HEK293 (cell line): ENCODE results near the gene DDX54.
"Not testable (repeated sequence)": the region's sequence is repeated elsewhere in the genome, so short reads cannot be mapped to it uniquely, and the experiment has no call there.

ENCODE experiments used
- CTCF ChIA-PET: fragments of 350-600 bp; formaldehyde crosslinking; extraction: SDS; loops from one replicate; lab custom pipeline; 2021; ENCODE audit warnings: antibody characterized with exemption; lab: Yijun Ruan, JAX
- POLR2A ChIA-PET: fragments of 300-600 bp; formaldehyde crosslinking; extraction: SDS; loops from one replicate; lab custom pipeline; 2020; ENCODE audit warnings: antibody characterized with exemption, inconsistent platforms; lab: Yijun Ruan, JAX
- H3K27ac ChIP-seq: fragments of 200-500 bp; sonication (Bioruptor generic); 2 replicates; pipeline ENCODE4 v1.5.1; 2014; ENCODE audit warnings: low read depth, low read length, control low read depth, inconsistent platforms; ENCODE audit errors: extremely low read depth
- H3K36me3 ChIP-seq, 2 experiments: fragments of 200-500 bp in 1 of 2; sonication (Bioruptor generic) in 1 of 2; 1 replicate in 1 of 2; 2 replicates in 1 of 2; pipeline ENCODE4 v1.5.1; 2014 to 2017; ENCODE audit warnings: inconsistent platforms in 2 of 2, low read length in 2 of 2; ENCODE audit not compliant: control insufficient read depth in 2 of 2, insufficient read depth in 1 of 2
- H3K4me1 ChIP-seq: fragments of 200-500 bp; sonication (Bioruptor generic); 2 replicates; pipeline ENCODE4 v1.5.1; 2014; ENCODE audit warnings: mild to moderate bottlenecking, low read length, inconsistent platforms; ENCODE audit not compliant: control insufficient read depth, insufficient read depth
- H3K4me3 ChIP-seq: 2 replicates; pipeline ENCODE4 v1.5.1; 2011; ENCODE audit warnings: low read depth, mild to moderate bottlenecking, control low read depth, low read length, moderate library complexity
- H3K9me3 ChIP-seq: fragments of 200-500 bp; sonication (Bioruptor generic); 2 replicates; pipeline ENCODE4 v1.5.1; 2014; ENCODE audit warnings: low read depth, low read length, inconsistent platforms; ENCODE audit not compliant: control insufficient read depth, insufficient read depth
- KLF8 ChIP-seq: fragments of 450-650 bp; formaldehyde crosslinking; IDR thresholded peaks from 2 replicates; pipeline ENCODE4 v1.5.1; 2016; ENCODE audit warnings: missing biosample characterization, missing genetic modification characterization
- MZF1 ChIP-seq: fragments of 450-650 bp; formaldehyde crosslinking; IDR thresholded peaks from 2 replicates; pipeline ENCODE4 v1.5.1; 2017; ENCODE audit warnings: missing biosample characterization, missing genetic modification characterization, borderline replicate concordance
- SCRT1 ChIP-seq: fragments of 450-650 bp; formaldehyde crosslinking; IDR thresholded peaks from 2 replicates; pipeline ENCODE4 v1.5.1; 2016; ENCODE audit warnings: missing biosample characterization, missing genetic modification characterization, borderline replicate concordance
- YY1 ChIP-seq: fragments of 450-650 bp; formaldehyde crosslinking; IDR thresholded peaks from 2 replicates; pipeline ENCODE4 v1.5.1; 2018; ENCODE audit warnings: missing biosample characterization, missing genetic modification characterization
- ZBTB21 ChIP-seq: fragments of 450-650 bp; formaldehyde crosslinking; IDR thresholded peaks from 2 replicates; pipeline ENCODE4 v1.5.1; 2017; ENCODE audit warnings: missing biosample characterization, missing genetic modification characterization
- ZFP37 ChIP-seq: fragments of 450-650 bp; formaldehyde crosslinking; IDR thresholded peaks from 2 replicates; pipeline ENCODE4 v1.5.1; 2016; ENCODE audit warnings: missing biosample characterization, missing genetic modification characterization
- ZNF121 ChIP-seq: fragments of 450-650 bp; formaldehyde crosslinking; IDR thresholded peaks from 2 replicates; pipeline ENCODE4 v1.5.1; 2016; ENCODE audit warnings: missing biosample characterization, missing genetic modification characterization
- ZNF140 ChIP-seq: fragments of 450-650 bp; formaldehyde crosslinking; IDR thresholded peaks from 2 replicates; pipeline ENCODE4 v1.5.1; 2016; ENCODE audit warnings: missing biosample characterization, missing genetic modification characterization
- ZNF146 ChIP-seq: fragments of 450-650 bp; formaldehyde crosslinking; IDR thresholded peaks from 2 replicates; pipeline ENCODE4 v1.5.1; 2016; ENCODE audit warnings: missing biosample characterization, missing genetic modification characterization
- ZNF366 ChIP-seq: fragments of 450-650 bp; formaldehyde crosslinking; conservative IDR thresholded peaks from 2 replicates; pipeline ENCODE4 v1.5.1; 2016; ENCODE audit warnings: missing biosample characterization, missing genetic modification characterization
- ZNF423 ChIP-seq: fragments of 450-650 bp; formaldehyde crosslinking; IDR thresholded peaks from 2 replicates; pipeline ENCODE4 v1.5.1; 2016; ENCODE audit warnings: missing biosample characterization, missing genetic modification characterization
- ZNF560 ChIP-seq: fragments of 450-650 bp; formaldehyde crosslinking; IDR thresholded peaks from 2 replicates; pipeline ENCODE4 v1.5.1; 2017; ENCODE audit warnings: missing biosample characterization, missing genetic modification characterization, borderline replicate concordance
- ZNF585B ChIP-seq: fragments of 450-650 bp; formaldehyde crosslinking; IDR thresholded peaks from 2 replicates; pipeline ENCODE4 v1.5.1; 2016; ENCODE audit warnings: missing biosample characterization, missing genetic modification characterization
- ZNF664 ChIP-seq: fragments of 450-650 bp; formaldehyde crosslinking; IDR thresholded peaks from 2 replicates; pipeline ENCODE4 v1.5.1; 2016; ENCODE audit warnings: missing biosample characterization, missing genetic modification characterization
- ZNF707 ChIP-seq: fragments of 450-650 bp; formaldehyde crosslinking; IDR thresholded peaks from 2 replicates; pipeline ENCODE4 v1.5.1; 2016; ENCODE audit warnings: missing biosample characterization, missing genetic modification characterization
- ZNF76 ChIP-seq: fragments of 450-650 bp; formaldehyde crosslinking; IDR thresholded peaks from 2 replicates; pipeline ENCODE4; 2016; ENCODE audit warnings: low read depth, missing biosample characterization, missing genetic modification characterization, borderline replicate concordance
- ZNF792 ChIP-seq: fragments of 450-650 bp; formaldehyde crosslinking; IDR thresholded peaks from 2 replicates; pipeline ENCODE4 v1.5.1; 2016; ENCODE audit warnings: missing biosample characterization, missing genetic modification characterization
- TF ChIP-seq, protein P1 (sequence below): fragments of 450-650 bp; formaldehyde crosslinking; IDR thresholded peaks from 2 replicates; pipeline ENCODE4 v1.5.1; 2016; ENCODE audit warnings: missing biosample characterization, missing genetic modification characterization
- TF ChIP-seq, protein P2 (sequence below): fragments of 450-650 bp; formaldehyde crosslinking; IDR thresholded peaks from 2 replicates; pipeline ENCODE4 v1.5.1; 2016; ENCODE audit warnings: missing biosample characterization, missing genetic modification characterization

DDX54 gene

DNA sequence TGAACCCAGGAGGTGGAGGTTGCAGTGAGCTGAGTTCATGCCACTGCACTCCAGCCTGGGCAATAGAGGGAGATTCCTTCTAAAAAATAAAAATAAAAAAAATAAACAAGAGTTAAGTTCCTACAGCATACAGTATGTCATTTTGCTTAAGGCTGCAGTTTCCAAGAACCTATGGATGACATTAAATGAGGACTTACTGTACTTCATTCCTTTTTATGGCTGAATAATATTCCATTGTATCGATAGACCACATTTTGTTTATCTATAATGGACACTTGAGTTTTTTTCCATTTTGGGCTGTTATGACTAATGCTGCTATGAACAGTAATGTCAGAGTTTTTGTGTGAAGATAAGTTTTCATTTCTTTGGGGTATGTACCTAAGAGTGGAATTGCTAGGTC, 67.1 kb downstream of the DDX54 start:
- CTCF ChIA-PET, result interaction anchor here (0.6 to 1.4 kb wide), 2 partner anchors 21 to 125 kb away, joined by 3 to 5 read pairs; no protein-coding TSS in a partner anchor

DNA sequence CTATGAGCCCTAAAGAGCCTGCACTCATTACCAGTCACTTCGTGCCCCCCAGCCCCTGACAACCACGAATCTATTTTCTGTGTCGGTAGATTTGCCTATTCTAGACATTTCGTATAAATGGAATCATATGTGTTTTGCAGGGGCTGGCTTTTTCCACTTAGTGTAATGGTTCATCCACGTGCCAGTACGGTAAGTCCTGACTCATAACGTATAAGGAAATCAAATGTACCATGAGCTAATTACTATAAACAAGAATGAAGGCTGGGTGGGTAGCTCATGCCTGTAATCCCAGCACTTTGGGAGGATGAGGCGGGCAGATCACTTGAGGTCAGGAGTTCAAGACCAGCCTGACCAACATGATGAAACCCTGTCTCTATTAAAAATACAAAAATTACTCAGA, 67.6 kb downstream of the DDX54 start:
- ChIA-PET CTCF (interaction anchor here (0.6 to 1.4 kb wide), 2 partner anchors 20 to 125 kb away, joined by 3 to 5 read pairs; no protein-coding TSS in a partner anchor), POLR2A (interaction anchor here (0.6 kb wide), 1 partner anchor 405 kb away, joined by 3 read pairs; no protein-coding TSS in a partner anchor)
- not testable (repeated sequence) for H3K36me3 ChIP-seq

More for the DNA sequence above, 67.1 kb downstream of the DDX54 start:
- no peak overlapping the region for H3K27ac ChIP-seq
- no peaks in the 10 kb centered on the region for H3K9me3 ChIP-seq
- TF ChIP-seq ZNF146 (tag by site-specific recombination) (peak; percentile 75; the same call in 1 of the 2 replicates), ZNF140 (tag by site-specific recombination) (peak; percentile 57; the same call in 1 of the 2 replicates), ZNF707 (no peak), ZNF664 (tag by site-specific recombination) (peak; percentile 76)
- H3K4me1 ChIP-seq, result no peaks in the 10 kb centered on the region
- no peaks in the 10 kb centered on the region for H3K36me3 ChIP-seq
- POLR2A ChIA-PET, result interaction anchor here (0.6 kb wide), 1 partner anchor 405 kb away, joined by 3 read pairs; no protein-coding TSS in a partner anchor
- no peak overlapping the region for H3K4me3 ChIP-seq

DNA sequence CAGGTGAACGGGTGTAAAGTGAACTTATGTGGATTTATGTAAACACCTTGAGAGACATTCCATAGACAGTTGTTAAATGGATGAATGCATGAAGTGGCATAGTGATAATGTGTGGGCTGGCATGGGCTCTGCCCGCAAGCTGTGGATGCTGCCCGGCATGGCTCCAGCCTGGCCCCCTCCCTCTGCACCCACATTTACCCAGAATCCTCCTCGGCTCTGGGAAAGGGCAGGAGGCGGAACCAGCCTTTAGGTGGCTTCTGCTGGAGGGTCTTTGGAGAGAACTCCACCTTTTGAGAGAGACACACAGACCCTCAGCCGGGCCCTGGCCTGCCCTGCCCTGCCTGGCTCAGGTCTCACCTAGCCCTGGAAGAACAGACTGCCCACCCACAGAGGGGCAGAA, 68.4 kb downstream of the DDX54 start:
- TF ChIP-seq, protein P1, sequence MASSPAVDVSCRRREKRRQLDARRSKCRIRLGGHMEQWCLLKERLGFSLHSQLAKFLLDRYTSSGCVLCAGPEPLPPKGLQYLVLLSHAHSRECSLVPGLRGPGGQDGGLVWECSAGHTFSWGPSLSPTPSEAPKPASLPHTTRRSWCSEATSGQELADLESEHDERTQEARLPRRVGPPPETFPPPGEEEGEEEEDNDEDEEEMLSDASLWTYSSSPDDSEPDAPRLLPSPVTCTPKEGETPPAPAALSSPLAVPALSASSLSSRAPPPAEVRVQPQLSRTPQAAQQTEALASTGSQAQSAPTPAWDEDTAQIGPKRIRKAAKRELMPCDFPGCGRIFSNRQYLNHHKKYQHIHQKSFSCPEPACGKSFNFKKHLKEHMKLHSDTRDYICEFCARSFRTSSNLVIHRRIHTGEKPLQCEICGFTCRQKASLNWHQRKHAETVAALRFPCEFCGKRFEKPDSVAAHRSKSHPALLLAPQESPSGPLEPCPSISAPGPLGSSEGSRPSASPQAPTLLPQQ, result no peak
- ChIA-PET POLR2A (no interaction called here), CTCF (interaction anchor here (0.6 to 1.4 kb wide), 2 partner anchors 36 to 124 kb away, joined by 3 to 5 read pairs; no protein-coding TSS in a partner anchor)
- Histone ChIP-seq H3K4me3 (no peak overlapping the region), H3K9me3 (no peaks in the 10 kb centered on the region), H3K27ac (no peak overlapping the region), H3K4me1 (no peaks in the 10 kb centered on the region), H3K36me3 (no peaks in the 10 kb centered on the region)

More for the DNA sequence above, 67.6 kb downstream of the DDX54 start:
- not testable (repeated sequence) for H3K9me3 ChIP-seq, H3K4me3 ChIP-seq, H3K4me1 ChIP-seq, H3K27ac ChIP-seq

DNA sequence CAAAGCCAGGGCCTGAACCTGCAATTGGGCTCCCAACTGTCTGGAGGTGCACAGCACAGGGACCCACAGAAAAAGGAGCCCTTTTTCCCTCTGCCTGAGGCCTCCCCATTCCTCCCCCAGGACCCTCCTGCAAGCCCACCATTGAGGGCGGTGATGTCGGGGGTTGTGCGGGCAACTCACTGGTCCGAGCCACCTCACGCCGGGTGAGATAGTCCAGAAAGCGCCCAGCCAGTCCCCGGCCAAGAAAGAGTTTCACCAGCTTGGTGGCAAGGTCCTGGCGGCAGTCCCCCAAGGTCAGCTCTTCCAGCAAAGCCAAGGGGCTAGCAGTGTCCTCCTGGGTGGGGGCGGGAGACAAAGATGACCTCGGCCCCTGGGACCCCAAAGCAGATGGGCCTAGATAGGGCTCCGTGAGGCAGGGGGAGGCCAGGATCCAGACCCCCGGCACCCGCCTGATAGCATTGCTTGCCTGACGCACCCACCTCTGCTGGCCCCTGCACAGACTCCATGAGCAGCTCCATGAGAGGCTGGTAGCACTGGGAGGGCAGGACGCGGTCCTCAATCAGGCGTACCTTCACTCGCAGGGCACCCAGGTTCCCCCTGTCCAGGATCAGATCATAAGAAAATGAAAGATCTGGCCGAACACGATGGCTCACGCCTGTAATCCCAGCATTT, 69.7 kb downstream of the DDX54 start:
- Histone ChIP-seq H3K27ac (no peak overlapping the region), H3K4me3 (no peak overlapping the region)
- POLR2A ChIA-PET, result no interaction called here
- TF ChIP-seq, protein P2, sequence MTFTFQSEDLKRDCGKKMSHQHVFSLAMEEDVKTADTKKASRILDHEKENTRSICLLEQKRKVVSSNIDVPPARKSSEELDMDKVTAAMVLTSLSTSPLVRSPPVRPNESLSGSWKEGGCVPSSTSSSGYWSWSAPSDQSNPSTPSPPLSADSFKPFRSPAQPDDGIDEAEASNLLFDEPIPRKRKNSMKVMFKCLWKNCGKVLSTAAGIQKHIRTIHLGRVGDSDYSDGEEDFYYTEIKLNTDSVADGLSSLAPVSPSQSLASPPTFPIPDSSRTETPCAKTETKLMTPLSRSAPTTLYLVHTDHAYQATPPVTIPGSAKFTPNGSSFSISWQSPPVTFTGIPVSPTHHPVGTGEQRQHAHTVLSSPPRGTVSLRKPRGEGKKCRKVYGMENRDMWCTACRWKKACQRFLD (tag by site-specific recombination), result no peak
- TF ChIP-seq, all 188 proteins: peak for 0
- Histone ChIP-seq H3K4me1 (no peaks in the 10 kb centered on the region), H3K9me3 (no peaks in the 10 kb centered on the region), H3K36me3 (no peaks in the 10 kb centered on the region)
- CTCF ChIA-PET, result interaction anchor here (0.9 to 1.7 kb wide), 4 partner anchors 12 to 123 kb away, joined by 3 to 5 read pairs (median 4); no protein-coding TSS in a partner anchor

DNA sequence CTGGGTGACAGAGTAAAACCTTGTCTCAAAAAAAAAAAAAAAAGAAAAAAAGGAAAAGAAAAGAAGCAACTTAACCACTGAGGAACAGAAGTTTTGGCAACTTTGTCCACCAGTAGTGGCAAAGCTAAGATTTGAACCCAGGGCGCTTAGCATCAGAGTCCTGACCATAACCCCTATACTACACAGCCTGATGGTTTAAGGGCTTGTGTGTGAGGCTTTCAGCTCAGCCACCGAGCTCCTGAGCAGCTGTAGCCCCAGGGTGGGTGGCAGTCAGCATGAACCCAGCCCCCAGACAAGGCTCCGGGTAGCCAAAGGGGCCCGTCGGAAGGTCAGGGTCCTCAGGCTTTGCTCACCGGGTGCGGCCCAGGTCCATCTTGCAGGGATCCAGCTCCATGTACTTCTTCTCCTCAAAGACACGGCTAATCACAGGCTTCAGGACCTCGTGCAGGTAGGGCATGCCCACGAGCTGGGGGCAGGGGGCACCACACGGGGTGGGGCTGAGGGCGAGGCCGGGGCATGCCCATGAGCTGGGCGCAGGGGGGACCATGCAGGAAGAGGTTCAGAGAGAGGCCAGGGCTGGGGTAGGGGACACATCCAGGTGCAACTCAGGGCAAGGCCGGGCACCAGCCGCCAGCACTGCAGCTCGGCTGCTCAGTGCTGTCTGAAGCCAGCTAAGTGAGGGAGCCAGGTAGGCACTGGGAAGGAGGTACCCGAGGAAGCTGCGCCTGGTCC, 70.7 kb downstream of the DDX54 start:
- no peak overlapping the region for H3K27ac ChIP-seq
- no peaks in the 10 kb centered on the region for H3K9me3 ChIP-seq
- TF ChIP-seq SCRT1 (tag by site-specific recombination) (no peak), ZFP37 (tag by site-specific recombination) (no peak), ZNF366 (tag by site-specific recombination) (no peak), ZNF792 (tag by site-specific recombination) (no peak), MZF1 (tag by site-specific recombination) (no peak), ZNF121 (tag by site-specific recombination) (no peak), ZNF423 (no peak), ZBTB21 (tag by site-specific recombination) (no peak), ZNF585B (tag by site-specific recombination) (no peak), KLF8 (tag by site-specific recombination) (no peak), ZNF76 (no peak), YY1 (no peak), ZNF560 (no peak)
- POLR2A ChIA-PET, result interaction anchor here (0.7 kb wide), 1 partner anchor 13 kb away, joined by 3 read pairs; no protein-coding TSS in a partner anchor
- no peaks in the 10 kb centered on the region for H3K4me1 ChIP-seq
- no peak overlapping the region for H3K4me3 ChIP-seq
- H3K36me3 ChIP-seq, result no peaks in the 10 kb centered on the region
- CTCF ChIA-PET, result interaction anchor here (0.9 to 1.7 kb wide), 5 partner anchors 11 to 122 kb away, joined by 3 to 5 read pairs (median 5); no protein-coding TSS in a partner anchor
